DMS79 (cell line): ENCODE results near the gene CCNB2.
"Not testable (repeated sequence)": the region's sequence is repeated elsewhere in the genome, so short reads cannot be mapped to it uniquely, and the experiment has no call there.

Experiments
- DNase-seq: peaks from one replicate; lab custom pipeline; 2025; lab: John Stamatoyannopoulos, UW

CCNB2 gene

GRCh38 chr15:59133929-59134427 is 29.0 kb downstream of the CCNB2 start:
- no peak for DNase-seq

GRCh38 chr15:59137566-59137965 is 32.6 kb downstream of the CCNB2 start:
- no peak for DNase-seq

- no peak for DNase-seq
Observed at GRCh38 chr15:59138243-59138642, 33.3 kb downstream of the CCNB2 start.

GRCh38 chr15:59140422-59141226 is 35.7 kb downstream of the CCNB2 start:
- DNase-seq: no peak

GRCh38 chr15:59143281-59143680 is 38.3 kb downstream of the CCNB2 start:
- no peak for DNase-seq

GRCh38 chr15:59144594-59144993 is 39.6 kb downstream of the CCNB2 start:
- DNase-seq: not testable (repeated sequence)

GRCh38 chr15:59147666-59148065 is 42.7 kb downstream of the CCNB2 start:
- DNase-seq: no peak

GRCh38 chr15:59148153-59148833 is 43.3 kb downstream of the CCNB2 start:
- DNase-seq: no peak

GRCh38 chr15:59150185-59150584 is 45.2 kb downstream of the CCNB2 start:
- DNase-seq: no peak

- no peak for DNase-seq
Observed at GRCh38 chr15:59152694-59153450, 47.9 kb downstream of the CCNB2 start.

GRCh38 chr15:59153466-59153865 is 48.5 kb downstream of the CCNB2 start:
- no peak for DNase-seq

- no peak for DNase-seq
Observed at GRCh38 chr15:59154243-59154642, 49.3 kb downstream of the CCNB2 start.

GRCh38 chr15:59155431-59155830 is 50.5 kb downstream of the CCNB2 start:
- no peak for DNase-seq

GRCh38 chr15:59157396-59157795 is 52.5 kb downstream of the CCNB2 start:
- DNase-seq: no peak

GRCh38 chr15:59157840-59158700 is 53.1 kb downstream of the CCNB2 start:
- DNase-seq: no peak

GRCh38 chr15:59158701-59159034 is 53.7 kb downstream of the CCNB2 start:
- DNase-seq: peak; percentile 83

GRCh38 chr15:59159210-59159609 is 54.3 kb downstream of the CCNB2 start:
- no peak for DNase-seq

GRCh38 chr15:59160880-59161593 is 56.1 kb downstream of the CCNB2 start:
- DNase-seq: no peak

GRCh38 chr15:59162080-59162479 is 57.1 kb downstream of the CCNB2 start:
- not testable (repeated sequence) for DNase-seq

- DNase-seq: peak; percentile 87
Observed at GRCh38 chr15:59165726-59166125, 60.8 kb downstream of the CCNB2 start.

- DNase-seq: no peak
Observed at GRCh38 chr15:59166166-59166565, 61.2 kb downstream of the CCNB2 start.
